Upper lobe of left lung (tissue), 4 donors: ENCODE measurements around the gene XBP1.

Experiments used
- POLR2A ChIP-seq, 4 donors: fragments of 450-650 bp; IDR thresholded peaks; one replicate each; pipeline ENCODE4 v1.5.1; 2016 to 2017; ENCODE audit warnings: antibody characterized with exemption in 4 of 4, mild to moderate bottlenecking in 2 of 4
- TF ChIP-seq, protein P1 (sequence below), 6 experiments: fragments of 450-650 bp in 4 of 6; fragments of 200-600 bp in 2 of 6; sonication (generic) in 2 of 6; IDR thresholded peaks; one replicate each; pipeline ENCODE4 v1.5.1; 2016 to 2019; ENCODE audit warnings: antibody characterized with exemption in 6 of 6

DNA sequence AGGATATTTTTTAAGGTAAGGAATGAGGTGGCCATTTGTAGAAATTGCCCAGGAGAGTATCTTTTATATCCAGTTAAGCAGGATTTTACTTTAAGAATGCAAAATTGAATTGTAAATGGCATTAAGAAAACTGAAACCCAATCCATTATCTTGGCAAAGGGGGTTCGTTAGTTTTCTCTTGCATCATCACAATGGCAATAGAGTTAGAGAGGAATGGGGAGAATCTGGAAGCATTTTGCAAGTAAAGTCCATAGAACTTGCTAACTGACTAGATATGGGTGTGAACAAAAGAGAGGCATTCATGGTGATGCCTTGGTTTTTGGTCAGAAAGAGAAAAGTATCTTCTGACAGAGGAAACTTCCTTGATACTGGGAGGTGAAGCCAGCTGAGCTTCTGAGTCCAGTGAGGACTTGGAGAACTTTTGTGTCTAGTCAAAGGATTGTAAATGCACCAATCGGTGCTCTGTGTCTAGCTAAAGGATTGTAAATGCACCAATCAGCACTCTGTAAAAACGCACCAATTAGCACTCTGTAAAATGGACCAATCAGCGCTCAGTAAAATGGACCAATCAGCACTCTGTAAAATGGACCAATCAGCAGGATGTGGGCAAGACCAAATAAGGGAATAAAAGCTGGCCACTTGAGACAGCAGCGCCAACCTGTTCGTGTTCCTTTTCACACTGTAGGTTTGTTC is 31.5 kb downstream of the XBP1 start:
- TF ChIP-seq, protein P1, sequence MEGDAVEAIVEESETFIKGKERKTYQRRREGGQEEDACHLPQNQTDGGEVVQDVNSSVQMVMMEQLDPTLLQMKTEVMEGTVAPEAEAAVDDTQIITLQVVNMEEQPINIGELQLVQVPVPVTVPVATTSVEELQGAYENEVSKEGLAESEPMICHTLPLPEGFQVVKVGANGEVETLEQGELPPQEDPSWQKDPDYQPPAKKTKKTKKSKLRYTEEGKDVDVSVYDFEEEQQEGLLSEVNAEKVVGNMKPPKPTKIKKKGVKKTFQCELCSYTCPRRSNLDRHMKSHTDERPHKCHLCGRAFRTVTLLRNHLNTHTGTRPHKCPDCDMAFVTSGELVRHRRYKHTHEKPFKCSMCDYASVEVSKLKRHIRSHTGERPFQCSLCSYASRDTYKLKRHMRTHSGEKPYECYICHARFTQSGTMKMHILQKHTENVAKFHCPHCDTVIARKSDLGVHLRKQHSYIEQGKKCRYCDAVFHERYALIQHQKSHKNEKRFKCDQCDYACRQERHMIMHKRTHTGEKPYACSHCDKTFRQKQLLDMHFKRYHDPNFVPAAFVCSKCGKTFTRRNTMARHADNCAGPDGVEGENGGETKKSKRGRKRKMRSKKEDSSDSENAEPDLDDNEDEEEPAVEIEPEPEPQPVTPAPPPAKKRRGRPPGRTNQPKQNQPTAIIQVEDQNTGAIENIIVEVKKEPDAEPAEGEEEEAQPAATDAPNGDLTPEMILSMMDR (IDR thresholded peaks at IDR 0.05), result no peak
- TF ChIP-seq POLR2A (IDR thresholded peaks at IDR 0.05), result no peak
